Tibial nerve (tissue), 4 donors: ENCODE data around the gene ATG4D.

Experiments
- CTCF ChIP-seq, 5 experiments: fragments of 200-600 bp in 3 of 5; fragments of 450-650 bp in 2 of 5; sonication (generic) in 3 of 5; IDR thresholded peaks; one replicate each; pipeline ENCODE4 v1.5.1; 2016 to 2019; ENCODE audit warnings: antibody characterized with exemption in 5 of 5, mild to moderate bottlenecking in 3 of 5, moderate library complexity in 2 of 5
- EP300 ChIP-seq, 2 donors: sonication (generic); formaldehyde crosslinking; IDR thresholded peaks; one replicate each; pipeline ENCODE4 v1.6.1; 2017; ENCODE audit warnings: antibody characterized with exemption in 2 of 2, mild to moderate bottlenecking in 1 of 2
- POLR2A ChIP-seq, 2 donors: fragments of 450-650 bp; IDR thresholded peaks; one replicate each; pipeline ENCODE4 v1.6.1; 2017; ENCODE audit warnings: antibody characterized with exemption in 2 of 2, mild to moderate bottlenecking in 2 of 2, moderate library complexity in 2 of 2

- TF ChIP-seq CTCF (IDR thresholded peaks at IDR 0.05): no peak
- no peak for TF ChIP-seq POLR2A (IDR thresholded peaks at IDR 0.05)
- no peak for TF ChIP-seq EP300 (IDR thresholded peaks at IDR 0.05)
These were observed 24.5 kb downstream of the ATG4D start for GRCh38 chr19:10568062-10568825.
